PC-3 (cell line): ENCODE measurements around the gene ZMIZ1.

Experiments
- EZH2phosphoT487 ChIP-seq: fragments of 300-600 bp; sonication (generic); IDR thresholded peaks from 2 replicates; pipeline ENCODE4 v1.6.1; 2018; ENCODE audit warnings: mild to moderate bottlenecking, antibody characterized with exemption, low read length, borderline replicate concordance
- TF ChIP-seq, protein P1 (sequence below): fragments of 300-600 bp; sonication (generic); conservative IDR thresholded peaks from 2 replicates; pipeline ENCODE4 v1.5.1; 2017; ENCODE audit warnings: antibody characterized with exemption, low read depth, mild to moderate bottlenecking, low read length

DNA sequence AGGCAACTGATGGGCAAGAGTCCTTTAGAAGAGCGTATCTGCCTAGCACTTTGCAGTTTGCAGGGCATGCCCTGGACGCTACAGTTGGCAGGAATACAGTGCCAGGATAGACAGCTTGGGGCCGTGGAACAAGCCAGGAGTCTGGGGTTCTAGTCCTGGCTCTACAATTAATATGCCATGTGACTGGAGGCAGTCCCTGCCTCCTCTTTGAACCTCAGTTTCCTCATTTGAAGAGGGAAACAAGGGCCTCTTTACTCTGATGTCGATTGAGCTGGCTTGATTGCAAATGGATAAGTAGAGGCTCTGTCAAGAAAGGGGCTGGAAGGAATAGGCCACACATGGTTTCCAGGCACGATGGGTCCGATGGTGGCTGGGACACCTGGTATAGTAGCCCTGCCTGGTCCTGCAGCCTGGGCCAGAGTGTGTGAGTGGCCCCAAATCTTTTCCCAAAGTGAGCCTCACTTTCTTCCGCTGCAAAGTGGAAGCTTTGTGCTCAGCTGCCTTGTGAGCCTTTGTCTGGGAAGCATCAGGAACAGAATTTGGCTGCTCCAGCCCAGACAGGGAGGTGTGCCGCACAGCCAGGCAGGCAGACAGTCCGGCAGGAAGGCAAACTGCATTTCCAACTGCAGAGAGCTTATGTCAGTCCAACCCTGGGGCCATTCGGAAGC is 167.1 kb downstream of the ZMIZ1 start:
- TF ChIP-seq, protein P1, sequence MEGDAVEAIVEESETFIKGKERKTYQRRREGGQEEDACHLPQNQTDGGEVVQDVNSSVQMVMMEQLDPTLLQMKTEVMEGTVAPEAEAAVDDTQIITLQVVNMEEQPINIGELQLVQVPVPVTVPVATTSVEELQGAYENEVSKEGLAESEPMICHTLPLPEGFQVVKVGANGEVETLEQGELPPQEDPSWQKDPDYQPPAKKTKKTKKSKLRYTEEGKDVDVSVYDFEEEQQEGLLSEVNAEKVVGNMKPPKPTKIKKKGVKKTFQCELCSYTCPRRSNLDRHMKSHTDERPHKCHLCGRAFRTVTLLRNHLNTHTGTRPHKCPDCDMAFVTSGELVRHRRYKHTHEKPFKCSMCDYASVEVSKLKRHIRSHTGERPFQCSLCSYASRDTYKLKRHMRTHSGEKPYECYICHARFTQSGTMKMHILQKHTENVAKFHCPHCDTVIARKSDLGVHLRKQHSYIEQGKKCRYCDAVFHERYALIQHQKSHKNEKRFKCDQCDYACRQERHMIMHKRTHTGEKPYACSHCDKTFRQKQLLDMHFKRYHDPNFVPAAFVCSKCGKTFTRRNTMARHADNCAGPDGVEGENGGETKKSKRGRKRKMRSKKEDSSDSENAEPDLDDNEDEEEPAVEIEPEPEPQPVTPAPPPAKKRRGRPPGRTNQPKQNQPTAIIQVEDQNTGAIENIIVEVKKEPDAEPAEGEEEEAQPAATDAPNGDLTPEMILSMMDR, result no peak
- no peak for TF ChIP-seq EZH2phosphoT487
